ENCODE measurements around the gene TMEM164. TPM values are rescaled to one million over a fixed set of nuclear protein-coding genes. Genes with fewer than 3 reads are reported as not detected.

Gene TMEM164
- total RNA-seq, 1 donor from 2014 or later = 17.6 TPM

- Mint-ChIP-seq H3K27ac (ENCODE audit: unreplicated experiment) (no peak overlapping the region), H3K4me1 (ENCODE audit: low read depth, unreplicated experiment) (peaks cover 15% of the 10 kb centered on the region), H3K36me3 (ENCODE audit: low read depth, unreplicated experiment) (no peaks in the 10 kb centered on the region), H3K9me3 (ENCODE audit: unreplicated experiment) (no peaks in the 10 kb centered on the region), H3K27me3 (ENCODE audit: low read depth, unreplicated experiment) (no peaks in the 10 kb centered on the region), H3K4me3 (ENCODE audit: unreplicated experiment) (no peak overlapping the region)
- DNase-seq (ENCODE audit: low read depth) (peak; percentile 16), FAIRE-seq (no peak)
- H3K27me3 ChIP-seq (ENCODE audit: insufficient read depth, low read length) = no peaks in the 10 kb centered on the region
- no peak overlapping the region for H3K4me2 ChIP-seq (ENCODE audit: low read length)
- no peaks in the 10 kb centered on the region for H3K79me2 ChIP-seq (ENCODE audit: insufficient read depth, low read length)
- H3K4me3 ChIP-seq (ENCODE audit: insufficient read depth, low read depth, low read length) = no peak overlapping the region
- H4K20me1 ChIP-seq (ENCODE audit: insufficient read depth, low read length) = no peaks in the 10 kb centered on the region
- peaks cover 9% of the 10 kb centered on the region for H3K4me1 ChIP-seq (ENCODE audit: insufficient read depth, low read length)
- H3K36me3 ChIP-seq (ENCODE audit: insufficient read depth, low read length) = no peaks in the 10 kb centered on the region
- no peak overlapping the region for H2AFZ ChIP-seq (ENCODE audit: low read depth, low read length)
- no peak overlapping the region for H3K27ac ChIP-seq (ENCODE audit: low read depth, low read length)
- TF ChIP-seq EZH2 (IDR thresholded peaks at IDR 0.05; ENCODE audit: insufficient read depth, low read length) (no peak), CTCF (IDR thresholded peaks at IDR 0.05; ENCODE audit: insufficient read depth, low read depth, low read length) (no peak)
- H3K9ac ChIP-seq (ENCODE audit: low read length) = no peak overlapping the region
- H3K9me3 ChIP-seq (ENCODE audit: insufficient read depth, low read depth, low read length) = no peaks in the 10 kb centered on the region
These were observed 215.7 kb downstream of the TMEM164 start for GRCh38 chrX:110218591-110218990.

GRCh38 chrX:110219920-110220319, 217.0 kb downstream of the TMEM164 start:
- peak; percentile 99 for FAIRE-seq
- Histone ChIP-seq H3K27me3 (ENCODE audit: insufficient read depth, low read length) (no peaks in the 10 kb centered on the region), H3K36me3 (ENCODE audit: insufficient read depth, low read length) (no peaks in the 10 kb centered on the region), H3K27ac (ENCODE audit: low read depth, low read length) (peak overlapping the region; percentile 40), H4K20me1 (ENCODE audit: insufficient read depth, low read length) (no peaks in the 10 kb centered on the region), H2AFZ (ENCODE audit: low read depth, low read length) (no peak overlapping the region), H3K9ac (ENCODE audit: low read length) (no peak overlapping the region), H3K4me1 (ENCODE audit: insufficient read depth, low read length) (peaks cover 9% of the 10 kb centered on the region), H3K9me3 (ENCODE audit: insufficient read depth, low read depth, low read length) (no peaks in the 10 kb centered on the region), H3K4me2 (ENCODE audit: low read length) (peak overlapping the region; percentile 39), H3K4me3 (ENCODE audit: insufficient read depth, low read depth, low read length) (no peak overlapping the region), H3K79me2 (ENCODE audit: insufficient read depth, low read length) (no peaks in the 10 kb centered on the region)
- no peaks in the 10 kb centered on the region for H3K27me3 Mint-ChIP-seq (ENCODE audit: low read depth, unreplicated experiment)
- no peak for TF ChIP-seq CTCF (IDR thresholded peaks at IDR 0.05; ENCODE audit: insufficient read depth, low read depth, low read length)
- no peak for TF ChIP-seq EZH2 (IDR thresholded peaks at IDR 0.05; ENCODE audit: insufficient read depth, low read length)
- H3K9me3 Mint-ChIP-seq (ENCODE audit: unreplicated experiment) = no peaks in the 10 kb centered on the region
- H3K36me3 Mint-ChIP-seq (ENCODE audit: low read depth, unreplicated experiment) = no peaks in the 10 kb centered on the region
- H3K4me1 Mint-ChIP-seq (ENCODE audit: low read depth, unreplicated experiment) = peaks cover 11% of the 10 kb centered on the region
- H3K4me3 Mint-ChIP-seq (ENCODE audit: unreplicated experiment) = no peak overlapping the region
- peak; percentile 44 for DNase-seq (ENCODE audit: low read depth)
- no peak overlapping the region for H3K27ac Mint-ChIP-seq (ENCODE audit: unreplicated experiment)

GRCh38 chrX:110222497-110223257, 219.8 kb downstream of the TMEM164 start:
- Mint-ChIP-seq H3K4me1 (ENCODE audit: low read depth, unreplicated experiment) (peaks cover 21% of the 10 kb centered on the region), H3K9me3 (ENCODE audit: unreplicated experiment) (no peaks in the 10 kb centered on the region), H3K36me3 (ENCODE audit: low read depth, unreplicated experiment) (no peaks in the 10 kb centered on the region), H3K27me3 (ENCODE audit: low read depth, unreplicated experiment) (no peaks in the 10 kb centered on the region), H3K4me3 (ENCODE audit: unreplicated experiment) (no peak overlapping the region), H3K27ac (ENCODE audit: unreplicated experiment) (no peak overlapping the region)
- Histone ChIP-seq H2AFZ (ENCODE audit: low read depth, low read length) (no peak overlapping the region), H3K4me3 (ENCODE audit: insufficient read depth, low read depth, low read length) (no peak overlapping the region), H3K79me2 (ENCODE audit: insufficient read depth, low read length) (peaks cover 3% of the 10 kb centered on the region), H3K36me3 (ENCODE audit: insufficient read depth, low read length) (no peaks in the 10 kb centered on the region), H3K9ac (ENCODE audit: low read length) (no peak overlapping the region), H3K27ac (ENCODE audit: low read depth, low read length) (no peak overlapping the region), H3K4me2 (ENCODE audit: low read length) (no peak overlapping the region), H3K4me1 (ENCODE audit: insufficient read depth, low read length) (peaks cover 9% of the 10 kb centered on the region), H3K27me3 (ENCODE audit: insufficient read depth, low read length) (no peaks in the 10 kb centered on the region), H3K9me3 (ENCODE audit: insufficient read depth, low read depth, low read length) (no peaks in the 10 kb centered on the region), H4K20me1 (ENCODE audit: insufficient read depth, low read length) (no peaks in the 10 kb centered on the region)
- TF ChIP-seq CTCF (IDR thresholded peaks at IDR 0.05; ENCODE audit: insufficient read depth, low read depth, low read length) (no peak), EZH2 (IDR thresholded peaks at IDR 0.05; ENCODE audit: insufficient read depth, low read length) (no peak)
- DNase-seq (ENCODE audit: low read depth) = no peak
- peak; percentile 98 for FAIRE-seq
